ENCODE data around the gene SH2D4B.

The SH2D4B gene

GRCh38 chr10:80670774-80671173, 133.1 kb downstream of the SH2D4B start:
- peaks cover 2% of the 10 kb centered on the region for H3K27me3 ChIP-seq (ENCODE audit: insufficient read depth, low read length)

GRCh38 chr10:80671847-80672246, 134.1 kb downstream of the SH2D4B start:
- Histone ChIP-seq H3K4me3 (ENCODE audit: low read length) (no peak overlapping the region), H3K4me1 (ENCODE audit: insufficient read depth, low read length) (no peaks in the 10 kb centered on the region), H3K27me3 (ENCODE audit: insufficient read depth, low read length) (peaks cover 2% of the 10 kb centered on the region), H3K36me3 (ENCODE audit: insufficient read depth, low read length) (no peaks in the 10 kb centered on the region), H3K9me3 (ENCODE audit: low read length) (no peaks in the 10 kb centered on the region), H2AFZ (ENCODE audit: low read depth, low read length) (no peak overlapping the region)

More at GRCh38 chr10:80670774-80671173, 133.1 kb downstream of the SH2D4B start:
- H3K9me3 ChIP-seq (ENCODE audit: low read length): no peaks in the 10 kb centered on the region
- no peaks in the 10 kb centered on the region for H3K4me1 ChIP-seq (ENCODE audit: insufficient read depth, low read length)
- H3K4me3 ChIP-seq (ENCODE audit: low read length): no peak overlapping the region
- H3K36me3 ChIP-seq (ENCODE audit: insufficient read depth, low read length): no peaks in the 10 kb centered on the region
- no peak overlapping the region for H2AFZ ChIP-seq (ENCODE audit: low read depth, low read length)

GRCh38 chr10:80672613-80673012, 134.9 kb downstream of the SH2D4B start:
- peaks cover 2% of the 10 kb centered on the region for H3K27me3 ChIP-seq (ENCODE audit: insufficient read depth, low read length)
- H3K4me1 ChIP-seq (ENCODE audit: insufficient read depth, low read length): no peaks in the 10 kb centered on the region
- H2AFZ ChIP-seq (ENCODE audit: low read depth, low read length): no peak overlapping the region
- H3K4me3 ChIP-seq (ENCODE audit: low read length): no peak overlapping the region
- no peaks in the 10 kb centered on the region for H3K36me3 ChIP-seq (ENCODE audit: insufficient read depth, low read length)
- no peaks in the 10 kb centered on the region for H3K9me3 ChIP-seq (ENCODE audit: low read length)

DNA sequence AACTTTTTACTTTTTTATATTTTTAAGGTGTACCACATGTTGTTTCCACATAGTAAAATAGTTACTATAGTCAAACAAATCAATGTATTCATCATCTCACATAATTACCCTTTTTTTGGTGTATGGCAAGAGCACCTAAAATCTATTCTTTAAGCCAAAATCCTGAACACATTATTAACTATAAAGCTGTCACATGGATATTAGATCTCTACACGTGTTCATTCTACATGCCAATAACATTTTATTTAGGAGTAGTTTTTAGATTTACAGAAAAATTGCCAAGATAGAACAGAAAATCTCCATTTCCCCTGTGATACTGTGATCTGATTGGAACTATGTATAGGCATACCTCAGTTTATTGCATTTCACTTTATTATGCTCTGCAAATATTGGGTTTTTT, 137.1 kb downstream of the SH2D4B start:
- Histone ChIP-seq H3K27me3 (ENCODE audit: insufficient read depth, low read length) (peaks cover 2% of the 10 kb centered on the region), H2AFZ (ENCODE audit: low read depth, low read length) (no peak overlapping the region), H3K4me1 (ENCODE audit: insufficient read depth, low read length) (no peaks in the 10 kb centered on the region), H3K4me3 (ENCODE audit: low read length) (no peak overlapping the region), H3K9me3 (ENCODE audit: low read length) (no peaks in the 10 kb centered on the region), H3K36me3 (ENCODE audit: insufficient read depth, low read length) (no peaks in the 10 kb centered on the region)

DNA sequence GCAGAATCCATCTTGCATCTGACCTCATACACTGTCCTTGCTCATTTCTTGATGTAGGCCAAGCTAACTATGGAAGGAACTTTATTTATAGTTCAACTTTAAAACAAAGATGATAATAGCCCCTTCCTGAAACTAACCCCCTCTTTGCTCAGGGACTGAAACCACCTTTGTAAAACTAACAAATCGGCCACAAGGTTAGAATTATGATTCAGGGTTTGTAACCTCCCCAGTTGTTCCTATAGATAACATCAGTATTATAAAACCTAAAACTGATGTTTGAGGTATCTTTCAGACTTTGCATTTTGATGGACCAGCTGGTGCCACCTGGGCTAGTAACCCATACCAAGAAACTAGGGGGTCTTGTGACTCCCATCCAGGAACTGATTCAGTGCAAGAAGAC, 143.4 kb downstream of the SH2D4B start:
- H3K9me3 ChIP-seq (ENCODE audit: low read length): no peaks in the 10 kb centered on the region
- H3K36me3 ChIP-seq (ENCODE audit: insufficient read depth, low read length): no peaks in the 10 kb centered on the region
- no peaks in the 10 kb centered on the region for H3K4me1 ChIP-seq (ENCODE audit: insufficient read depth, low read length)

GRCh38 chr10:80684259-80684658, 146.6 kb downstream of the SH2D4B start:
- H3K9me3 ChIP-seq (ENCODE audit: low read length): no peaks in the 10 kb centered on the region
- no peak overlapping the region for H3K4me3 ChIP-seq (ENCODE audit: low read length)
- no peak overlapping the region for H2AFZ ChIP-seq (ENCODE audit: low read depth, low read length)
- no peaks in the 10 kb centered on the region for H3K4me1 ChIP-seq (ENCODE audit: insufficient read depth, low read length)
- H3K36me3 ChIP-seq (ENCODE audit: insufficient read depth, low read length): no peaks in the 10 kb centered on the region
- H3K27me3 ChIP-seq (ENCODE audit: insufficient read depth, low read length): no peaks in the 10 kb centered on the region

More for the DNA sequence above, 143.4 kb downstream of the SH2D4B start:
- Histone ChIP-seq H3K4me3 (ENCODE audit: low read length) (no peak overlapping the region), H2AFZ (ENCODE audit: low read depth, low read length) (no peak overlapping the region), H3K27me3 (ENCODE audit: insufficient read depth, low read length) (no peaks in the 10 kb centered on the region)

DNA sequence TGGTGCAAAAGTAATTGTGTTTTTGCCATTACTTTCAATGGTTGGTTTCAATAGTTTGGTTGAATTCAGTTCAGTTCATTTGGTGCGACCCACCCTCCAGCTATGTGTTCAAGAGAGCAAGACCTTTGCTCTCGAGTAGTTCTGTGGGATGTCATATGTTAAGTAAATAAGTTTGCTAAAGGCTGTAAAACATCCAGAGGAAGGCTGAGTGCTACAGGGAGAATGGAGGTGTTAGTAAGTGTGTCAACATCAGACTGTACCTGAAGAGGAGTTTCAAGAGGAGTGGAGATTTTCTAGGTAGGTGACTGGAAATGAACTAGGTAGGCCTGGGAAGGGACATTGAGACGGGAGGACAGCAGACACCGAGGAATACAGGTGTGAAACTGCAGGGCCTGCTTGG, 147.7 kb downstream of the SH2D4B start:
- Histone ChIP-seq H3K9me3 (ENCODE audit: low read length) (no peaks in the 10 kb centered on the region), H3K4me3 (ENCODE audit: low read length) (no peak overlapping the region), H3K36me3 (ENCODE audit: insufficient read depth, low read length) (no peaks in the 10 kb centered on the region), H2AFZ (ENCODE audit: low read depth, low read length) (no peak overlapping the region), H3K4me1 (ENCODE audit: insufficient read depth, low read length) (no peaks in the 10 kb centered on the region), H3K27me3 (ENCODE audit: insufficient read depth, low read length) (no peaks in the 10 kb centered on the region)

DNA sequence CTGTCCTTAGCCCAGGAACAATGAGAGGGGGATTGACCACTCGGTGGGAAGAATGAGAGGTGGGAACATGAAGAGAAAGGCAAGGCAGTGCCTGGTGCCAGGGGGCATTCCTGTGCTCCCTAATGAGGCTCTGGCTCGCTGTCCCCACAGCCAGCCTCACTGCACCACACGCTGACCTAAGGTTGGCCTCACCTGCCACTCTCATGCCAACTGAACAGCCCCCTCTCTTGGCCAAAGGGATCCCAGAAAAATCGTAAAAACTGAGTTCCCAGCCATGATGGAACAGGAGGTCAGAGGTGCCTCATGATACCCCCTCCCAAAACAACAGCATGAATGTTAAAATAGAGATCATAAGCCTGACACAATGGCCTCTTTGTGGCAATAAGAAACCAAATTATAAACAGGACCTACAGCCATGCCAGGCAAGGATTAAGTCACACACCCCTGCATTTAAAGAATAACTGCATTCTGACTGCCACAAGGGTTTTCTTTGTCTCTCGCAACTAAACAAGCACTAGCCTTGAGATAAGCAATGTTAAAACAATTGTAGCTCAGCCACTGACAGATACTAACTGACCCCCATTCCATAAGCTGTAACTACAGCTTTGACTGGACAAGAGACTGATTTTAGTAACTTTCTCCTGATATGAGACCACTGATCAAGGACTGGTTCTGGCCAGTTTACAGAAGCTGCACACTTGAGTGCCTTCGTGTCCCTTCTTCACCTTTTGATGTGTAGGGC, 149.2 kb downstream of the SH2D4B start:
- Histone ChIP-seq H3K27me3 (ENCODE audit: insufficient read depth, low read length) (no peaks in the 10 kb centered on the region), H3K4me1 (ENCODE audit: insufficient read depth, low read length) (no peaks in the 10 kb centered on the region), H3K4me3 (ENCODE audit: low read length) (no peak overlapping the region), H2AFZ (ENCODE audit: low read depth, low read length) (no peak overlapping the region), H3K9me3 (ENCODE audit: low read length) (no peaks in the 10 kb centered on the region), H3K36me3 (ENCODE audit: insufficient read depth, low read length) (no peaks in the 10 kb centered on the region)

DNA sequence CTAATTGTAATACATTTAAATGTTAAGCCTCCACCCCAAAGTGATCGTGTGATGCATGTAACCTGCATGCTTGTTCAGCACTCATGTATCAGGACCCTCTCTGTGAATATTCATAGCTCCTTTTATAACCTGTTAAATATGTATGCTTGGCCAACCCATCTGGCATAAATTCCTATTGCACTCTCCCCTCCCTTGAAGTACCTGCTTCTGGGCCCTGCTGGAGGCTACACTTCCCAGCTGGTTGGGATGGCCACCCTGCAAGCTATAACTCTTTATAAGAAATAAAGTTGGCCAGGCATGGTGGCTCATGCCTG, 149.7 kb downstream of the SH2D4B start:
- Histone ChIP-seq H3K9me3 (ENCODE audit: low read length) (no peaks in the 10 kb centered on the region), H3K4me3 (ENCODE audit: low read length) (no peak overlapping the region), H3K27me3 (ENCODE audit: insufficient read depth, low read length) (no peaks in the 10 kb centered on the region), H2AFZ (ENCODE audit: low read depth, low read length) (no peak overlapping the region), H3K4me1 (ENCODE audit: insufficient read depth, low read length) (no peaks in the 10 kb centered on the region), H3K36me3 (ENCODE audit: insufficient read depth, low read length) (no peaks in the 10 kb centered on the region)

GRCh38 chr10:80690434-80690833, 152.7 kb downstream of the SH2D4B start:
- Histone ChIP-seq H3K9me3 (ENCODE audit: low read length) (no peaks in the 10 kb centered on the region), H3K36me3 (ENCODE audit: insufficient read depth, low read length) (no peaks in the 10 kb centered on the region), H3K27me3 (ENCODE audit: insufficient read depth, low read length) (no peaks in the 10 kb centered on the region), H2AFZ (ENCODE audit: low read depth, low read length) (no peak overlapping the region), H3K4me1 (ENCODE audit: insufficient read depth, low read length) (no peaks in the 10 kb centered on the region), H3K4me3 (ENCODE audit: low read length) (no peak overlapping the region)

DNA sequence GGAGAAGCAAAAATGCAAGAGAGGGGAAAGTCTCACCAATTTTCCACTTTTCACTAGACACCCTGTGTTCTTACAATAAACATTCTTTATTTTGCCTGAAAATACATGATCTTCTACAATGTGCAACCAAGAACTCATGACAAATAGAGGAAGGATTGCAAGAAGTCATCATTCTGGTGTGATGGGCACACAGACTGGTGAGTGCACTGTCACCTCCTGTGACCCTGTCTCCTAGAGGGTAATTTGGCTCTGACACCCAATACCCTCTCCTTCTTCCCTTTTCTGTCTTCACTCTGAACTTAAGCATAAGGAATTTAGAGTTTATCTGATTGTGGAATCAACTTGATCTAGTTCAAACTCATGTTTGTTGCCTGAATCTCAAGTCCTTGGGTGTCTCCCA, 153.7 kb downstream of the SH2D4B start:
- no peaks in the 10 kb centered on the region for H3K36me3 ChIP-seq (ENCODE audit: insufficient read depth, low read length)
- no peaks in the 10 kb centered on the region for H3K27me3 ChIP-seq (ENCODE audit: insufficient read depth, low read length)
- no peaks in the 10 kb centered on the region for H3K4me1 ChIP-seq (ENCODE audit: insufficient read depth, low read length)
- no peaks in the 10 kb centered on the region for H3K9me3 ChIP-seq (ENCODE audit: low read length)
- no peak overlapping the region for H3K4me3 ChIP-seq (ENCODE audit: low read length)
- H2AFZ ChIP-seq (ENCODE audit: low read depth, low read length): no peak overlapping the region

DNA sequence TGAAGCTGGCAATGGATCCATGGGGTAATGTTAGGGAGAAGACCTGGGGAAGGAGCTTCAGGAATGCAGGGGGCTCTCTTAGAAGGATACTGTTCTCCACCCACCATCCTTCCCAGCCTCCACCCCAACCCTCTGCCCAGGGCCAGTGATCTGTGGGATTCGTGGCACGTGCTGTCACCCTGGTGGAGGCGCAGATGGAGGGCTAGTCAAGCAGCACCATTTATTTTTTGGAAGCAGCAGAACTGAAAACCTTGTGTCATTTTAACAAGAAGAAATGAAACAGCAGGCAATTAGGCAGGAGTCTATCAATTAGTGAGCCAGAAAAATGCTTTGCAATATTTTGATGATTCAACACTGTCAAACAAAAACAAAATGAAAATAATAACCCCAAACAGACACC, 155.9 kb downstream of the SH2D4B start:
- Histone ChIP-seq H3K9me3 (ENCODE audit: low read length) (no peaks in the 10 kb centered on the region), H3K4me1 (ENCODE audit: insufficient read depth, low read length) (no peaks in the 10 kb centered on the region), H3K27me3 (ENCODE audit: insufficient read depth, low read length) (no peaks in the 10 kb centered on the region), H2AFZ (ENCODE audit: low read depth, low read length) (no peak overlapping the region), H3K4me3 (ENCODE audit: low read length) (no peak overlapping the region), H3K36me3 (ENCODE audit: insufficient read depth, low read length) (no peaks in the 10 kb centered on the region)

GRCh38 chr10:80694930-80695329, 157.2 kb downstream of the SH2D4B start:
- no peak overlapping the region for H2AFZ ChIP-seq (ENCODE audit: low read depth, low read length)
- no peaks in the 10 kb centered on the region for H3K36me3 ChIP-seq (ENCODE audit: insufficient read depth, low read length)
- no peaks in the 10 kb centered on the region for H3K9me3 ChIP-seq (ENCODE audit: low read length)
- H3K4me3 ChIP-seq (ENCODE audit: low read length): no peak overlapping the region
- H3K4me1 ChIP-seq (ENCODE audit: insufficient read depth, low read length): no peaks in the 10 kb centered on the region
- H3K27me3 ChIP-seq (ENCODE audit: insufficient read depth, low read length): no peaks in the 10 kb centered on the region
